WI38 (cell line): ENCODE results near the gene KLRC3.
"Not testable (repeated sequence)": the region's sequence is repeated elsewhere in the genome, so short reads cannot be mapped to it uniquely, and the experiment has no call there.

Experiments
- H3K4me3 ChIP-seq: 2 replicates; pipeline ENCODE4 v1.5.1; 2011; ENCODE audit warnings: low read depth, mild to moderate bottlenecking, control low read depth, low read length
- TF ChIP-seq, protein P1 (sequence below): IDR thresholded peaks from 2 replicates; pipeline ENCODE4 v1.5.1; 2012; ENCODE audit warnings: low read depth, mild to moderate bottlenecking, control low read depth, low read length

The KLRC3 gene

DNA sequence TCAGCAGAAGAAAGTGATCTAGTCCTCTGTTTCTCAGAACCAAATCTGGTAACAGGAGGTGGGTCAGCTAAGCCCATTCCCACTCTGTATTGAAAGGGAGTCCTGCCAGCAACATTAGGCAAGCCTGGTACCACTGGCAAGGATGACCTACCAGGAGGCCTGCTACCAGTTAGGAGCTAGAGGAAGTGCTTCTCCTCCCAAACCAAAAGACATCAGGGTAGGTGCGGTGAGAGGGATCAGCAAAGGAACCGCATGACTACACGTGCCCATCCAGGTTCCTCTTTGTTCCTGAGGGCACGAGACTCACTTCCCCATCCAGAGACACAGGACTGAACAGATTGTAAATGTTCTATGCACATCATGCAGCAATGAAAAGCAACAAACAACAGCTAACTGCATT lies 13.7 kb downstream of the KLRC3 start:
- H3K4me3 ChIP-seq = no peak overlapping the region
- TF ChIP-seq, protein P1, sequence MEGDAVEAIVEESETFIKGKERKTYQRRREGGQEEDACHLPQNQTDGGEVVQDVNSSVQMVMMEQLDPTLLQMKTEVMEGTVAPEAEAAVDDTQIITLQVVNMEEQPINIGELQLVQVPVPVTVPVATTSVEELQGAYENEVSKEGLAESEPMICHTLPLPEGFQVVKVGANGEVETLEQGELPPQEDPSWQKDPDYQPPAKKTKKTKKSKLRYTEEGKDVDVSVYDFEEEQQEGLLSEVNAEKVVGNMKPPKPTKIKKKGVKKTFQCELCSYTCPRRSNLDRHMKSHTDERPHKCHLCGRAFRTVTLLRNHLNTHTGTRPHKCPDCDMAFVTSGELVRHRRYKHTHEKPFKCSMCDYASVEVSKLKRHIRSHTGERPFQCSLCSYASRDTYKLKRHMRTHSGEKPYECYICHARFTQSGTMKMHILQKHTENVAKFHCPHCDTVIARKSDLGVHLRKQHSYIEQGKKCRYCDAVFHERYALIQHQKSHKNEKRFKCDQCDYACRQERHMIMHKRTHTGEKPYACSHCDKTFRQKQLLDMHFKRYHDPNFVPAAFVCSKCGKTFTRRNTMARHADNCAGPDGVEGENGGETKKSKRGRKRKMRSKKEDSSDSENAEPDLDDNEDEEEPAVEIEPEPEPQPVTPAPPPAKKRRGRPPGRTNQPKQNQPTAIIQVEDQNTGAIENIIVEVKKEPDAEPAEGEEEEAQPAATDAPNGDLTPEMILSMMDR = no peak

DNA sequence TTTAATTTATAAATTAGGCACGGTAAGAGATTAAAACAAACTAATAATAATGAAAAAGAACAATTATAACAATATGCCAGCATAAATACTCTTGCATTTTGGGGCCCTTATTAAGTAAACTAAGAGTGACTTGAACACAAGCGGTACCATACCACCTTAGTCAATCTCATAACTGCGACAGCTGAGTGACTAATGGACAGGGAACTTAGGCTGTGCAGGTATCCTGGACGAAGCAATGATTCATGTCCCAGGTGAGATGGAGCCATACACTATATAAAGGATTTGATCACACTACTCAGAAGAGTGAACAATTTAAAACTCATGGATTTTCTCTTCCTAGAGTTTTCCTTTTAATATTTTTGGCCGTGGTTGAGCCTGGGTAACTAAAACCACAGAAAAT lies 15.1 kb downstream of the KLRC3 start:
- TF ChIP-seq, protein P1 = no peak
- H3K4me3 ChIP-seq = no peak overlapping the region

DNA sequence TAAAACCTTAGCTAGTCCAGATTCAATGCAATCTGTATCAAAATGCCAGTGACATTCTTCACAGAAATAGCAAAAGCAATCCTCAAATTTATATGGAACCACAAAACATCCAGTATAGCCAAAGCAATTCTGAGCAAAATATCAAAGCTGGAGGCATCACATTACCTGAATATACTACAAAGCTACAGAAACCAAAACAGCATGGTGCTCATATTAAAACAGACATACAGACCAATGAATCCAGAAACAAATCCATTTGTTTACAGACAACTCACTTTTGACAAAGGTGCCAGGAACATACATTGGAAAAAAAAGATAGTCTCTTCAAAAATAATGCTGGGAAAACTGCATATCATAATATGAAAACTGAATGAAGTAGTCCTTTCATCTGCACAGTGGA lies 15.6 kb downstream of the KLRC3 start:
- TF ChIP-seq, protein P1 = no peak
- H3K4me3 ChIP-seq = no peak overlapping the region

DNA sequence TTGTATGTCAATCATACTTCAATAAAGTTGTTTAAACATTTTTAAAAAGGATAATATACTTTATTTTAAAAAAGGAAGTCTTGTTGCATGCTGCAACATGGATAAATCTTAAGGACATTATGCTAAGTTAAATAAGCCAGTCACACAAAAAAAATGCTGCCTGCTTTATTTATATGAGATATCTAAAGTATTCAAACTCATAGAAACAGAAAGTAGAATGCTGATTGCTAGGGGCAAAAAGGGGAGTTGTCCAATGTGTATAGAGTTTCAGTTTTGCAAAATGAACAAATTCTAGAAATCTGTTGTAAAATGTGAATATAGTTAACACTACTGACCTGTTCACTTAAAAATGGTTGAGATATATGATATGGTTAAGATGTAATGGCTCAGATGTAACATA lies 19.6 kb downstream of the KLRC3 start:
- no peak overlapping the region for H3K4me3 ChIP-seq

DNA sequence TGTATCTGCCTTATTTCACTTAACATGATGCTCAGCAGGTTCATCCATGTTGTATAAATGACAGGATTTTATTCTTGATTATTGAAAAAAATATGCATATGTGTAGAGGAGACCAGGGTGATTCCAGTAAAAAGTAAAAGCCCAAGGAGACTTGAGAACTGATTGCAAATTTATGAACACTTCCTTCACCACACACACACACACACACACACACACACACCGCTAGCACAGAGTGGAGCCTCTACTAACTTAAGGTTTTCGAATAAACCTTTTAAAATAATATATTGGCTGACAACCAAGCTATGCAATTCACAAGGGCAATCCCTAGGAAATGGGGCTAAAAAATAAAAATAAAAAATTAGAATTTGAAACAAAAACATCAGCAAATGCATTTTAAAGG lies 22.2 kb downstream of the KLRC3 start:
- TF ChIP-seq, protein P1 = no peak
- no peak overlapping the region for H3K4me3 ChIP-seq

More for the DNA sequence above, 19.6 kb downstream of the KLRC3 start:
- TF ChIP-seq, protein P1 = no peak

DNA sequence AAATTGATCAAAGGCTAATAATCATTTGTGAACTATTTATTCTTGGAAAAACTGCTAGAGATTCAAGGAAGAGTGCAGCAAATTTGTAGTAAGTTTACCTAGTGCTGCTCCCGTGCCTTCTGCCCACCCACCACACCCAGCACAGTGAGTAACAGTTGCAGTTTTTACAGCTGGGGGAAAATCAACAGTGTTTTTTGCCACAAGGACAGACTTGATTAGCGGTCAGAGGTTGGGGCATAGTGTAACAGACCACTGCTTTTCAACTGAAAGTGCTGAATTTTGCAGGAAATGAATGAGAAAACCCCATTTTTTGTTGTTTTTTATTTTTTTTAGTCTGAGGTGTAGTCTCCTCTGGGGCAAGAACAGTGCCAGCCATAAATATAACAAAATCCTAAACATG lies 23.1 kb downstream of the KLRC3 start:
- H3K4me3 ChIP-seq = no peak overlapping the region
- TF ChIP-seq, protein P1 = no peak

DNA sequence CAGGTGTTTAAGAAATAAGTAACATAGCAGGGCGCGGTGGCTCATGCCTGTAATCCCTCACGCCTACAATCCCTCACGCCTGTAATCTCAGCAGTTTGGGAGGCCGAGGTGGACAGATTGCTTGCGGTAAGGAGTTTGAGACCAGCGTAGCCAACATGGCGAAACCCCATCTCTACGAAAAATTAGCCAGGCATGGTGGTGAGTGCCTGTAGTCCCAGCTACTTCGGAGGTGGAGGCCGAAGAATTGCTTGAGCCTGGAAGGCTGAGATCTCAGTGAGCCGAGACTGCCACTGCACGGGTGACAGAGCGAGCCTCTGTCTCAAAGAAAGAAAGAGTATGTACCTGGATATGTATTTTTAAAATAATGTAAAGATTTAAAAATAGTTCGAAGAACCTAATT lies 24.2 kb downstream of the KLRC3 start:
- not testable (repeated sequence) for H3K4me3 ChIP-seq

DNA sequence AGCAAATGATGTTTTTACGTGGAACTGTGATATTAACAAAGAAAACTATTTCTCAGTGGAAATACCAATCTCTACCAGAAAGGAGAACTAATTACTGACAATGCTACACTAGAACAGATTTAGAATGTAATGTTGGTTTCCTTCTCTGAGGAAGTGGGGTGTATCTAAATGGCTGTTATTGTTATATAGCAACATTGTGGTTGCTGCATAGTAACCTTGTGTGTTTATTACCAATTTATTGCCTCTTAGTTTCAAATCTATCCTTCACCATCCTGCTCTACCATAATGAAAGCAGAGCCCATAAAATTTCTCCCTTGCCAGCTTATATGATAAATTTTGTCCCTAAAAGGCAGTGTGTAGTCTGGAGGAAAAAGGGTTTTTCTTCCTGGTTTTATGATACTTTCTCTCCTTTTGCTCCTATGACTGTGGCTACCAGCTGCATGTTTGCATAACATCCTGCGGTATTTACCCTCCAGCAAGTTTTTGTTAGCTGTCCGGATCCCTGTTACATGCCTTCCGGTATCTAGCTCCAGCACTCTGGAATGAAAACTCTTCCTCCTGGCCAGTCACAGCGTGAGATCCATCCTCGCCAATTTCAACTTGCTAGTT lies 24.9 kb downstream of the KLRC3 start:
- H3K4me3 ChIP-seq = no peak overlapping the region
- TF ChIP-seq, protein P1 = no peak

DNA sequence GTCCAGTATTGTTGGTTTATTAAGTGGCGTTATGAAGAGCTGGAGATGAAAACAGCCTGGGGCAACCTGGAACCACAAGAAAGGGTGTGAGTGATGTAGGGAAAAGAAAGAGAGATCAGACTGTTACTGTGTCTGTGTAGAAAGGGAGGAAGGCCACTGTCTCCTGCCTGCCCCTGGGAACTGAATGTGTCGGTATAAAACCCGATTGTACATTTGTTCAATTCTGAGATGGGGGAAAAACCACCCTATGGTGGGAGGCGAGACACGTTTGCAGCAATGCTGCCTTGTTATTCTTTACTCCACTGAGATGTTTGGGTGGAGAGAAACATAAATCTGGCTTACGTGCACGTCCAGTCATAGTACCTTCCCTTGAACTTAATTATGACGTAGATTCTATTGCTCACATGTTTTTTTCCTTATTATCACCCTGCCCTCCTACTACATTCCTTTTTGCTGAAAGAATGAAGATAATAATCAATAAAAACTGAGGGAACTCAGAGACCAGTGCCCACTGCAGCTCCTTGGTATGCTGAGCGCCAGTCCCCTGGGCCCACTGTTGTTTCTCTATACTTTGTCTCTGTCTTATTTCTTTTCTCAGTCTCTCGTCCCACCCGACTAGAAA lies 25.8 kb downstream of the KLRC3 start:
- not testable (repeated sequence) for H3K4me3 ChIP-seq
